Caco-2 (cell line): ENCODE results near the gene BARHL1. TPM values are rescaled to one million over a fixed set of nuclear protein-coding genes. Genes with fewer than 3 reads are reported as not detected.

ENCODE experiments used
- BruUV-seq: library from RNA; stranded (reverse); fragments of 400-500 nt; replicated peaks from 2 replicates; lab custom pipeline; 2021; lab: Mats Ljungman, UMichigan
- CTCF ChIA-PET: fragments of 300-600 bp; sonication (Branson Sonifier 250); formaldehyde crosslinking; loops from one replicate; lab custom pipeline; 2022; ENCODE audit warnings: antibody characterized with exemption; lab: Charles Lee
- POLR2A ChIA-PET: fragments of 300-600 bp; sonication (Branson Sonifier 250); formaldehyde crosslinking; loops from one replicate; lab custom pipeline; 2022; ENCODE audit warnings: antibody characterized with exemption; lab: Charles Lee
- DNase-seq, 2 experiments: peaks; one replicate each; pipeline versions ENCODE4 v3.0.0 to v3.0.0-alpha.2; 2020 to 2022
- H3K27me3 ChIP-seq: replicated peaks from 2 replicates; pipeline ENCODE4 v1.6.0; 2011; ENCODE audit warnings: low read length; ENCODE audit not compliant: control insufficient read depth, insufficient read depth
- H3K36me3 ChIP-seq: 2 replicates; pipeline ENCODE4 v1.5.1; 2011; ENCODE audit warnings: low read length; ENCODE audit not compliant: control insufficient read depth, insufficient read depth
- H3K4me1 ChIP-seq: fragments of 250-450 bp; sonication (Bioruptor Pico); 2 replicates; pipeline ENCODE4 v1.5.1; 2020; ENCODE audit warnings: mild to moderate bottlenecking
- H3K4me3 ChIP-seq: 2 replicates; pipeline ENCODE4 v1.5.1; 2011; ENCODE audit warnings: low read depth, mild to moderate bottlenecking, control low read depth, low read length
- H3K9me3 ChIP-seq: fragments of 250-450 bp; sonication (Bioruptor Pico); 2 replicates; pipeline ENCODE4 v1.5.1; 2020; ENCODE audit warnings: mild to moderate bottlenecking, moderate library complexity
- H3K27ac Mint-ChIP-seq: one replicate; pipeline ENCODE4 v1.8.0; 2022; ENCODE audit warnings: mixed read lengths; ENCODE audit not compliant: unreplicated experiment
- H3K27me3 Mint-ChIP-seq: one replicate; pipeline ENCODE4 v1.8.0; 2022; ENCODE audit warnings: mixed read lengths; ENCODE audit not compliant: insufficient read depth, unreplicated experiment
- H3K36me3 Mint-ChIP-seq: one replicate; pipeline ENCODE4 v1.8.0; 2022; ENCODE audit warnings: mild to moderate bottlenecking, mixed read lengths; ENCODE audit not compliant: insufficient read depth, unreplicated experiment
- H3K4me1 Mint-ChIP-seq: one replicate; pipeline ENCODE4 v1.8.0; 2022; ENCODE audit warnings: low read depth, mixed read lengths; ENCODE audit not compliant: unreplicated experiment
- H3K4me3 Mint-ChIP-seq: one replicate; pipeline ENCODE4 v1.8.0; 2022; ENCODE audit warnings: mild to moderate bottlenecking, moderate library complexity, mixed read lengths; ENCODE audit not compliant: unreplicated experiment
- H3K9me3 Mint-ChIP-seq: one replicate; pipeline ENCODE4 v1.8.0; 2022; ENCODE audit warnings: mixed read lengths; ENCODE audit not compliant: unreplicated experiment
- CTCF ChIP-seq, 2 experiments: fragments of 200-600 bp in 1 of 2; IDR thresholded peaks; 1 replicate in 1 of 2; 2 replicates in 1 of 2; pipeline versions ENCODE4 v1.5.1 to v1.8.0; 2011 to 2022; ENCODE audit warnings: antibody characterized with exemption in 1 of 2, control low read depth in 1 of 2, inconsistent platforms in 1 of 2, low read depth in 1 of 2, low read length in 1 of 2, mild to moderate bottlenecking in 1 of 2, moderate library complexity in 1 of 2; ENCODE audit not compliant: insufficient read depth in 1 of 2, severe bottlenecking in 1 of 2, unreplicated experiment in 1 of 2
- intact Hi-C: fragments of 100-400 bp; cut with micrococcal nuclease; formaldehyde crosslinking; loops from one replicate; pipeline ENCODE4 v1.10.0; 2022; ENCODE audit not compliant: unreplicated experiment
- total RNA-seq: library from RNA; stranded (reverse); gene quantifications from 2 replicates; pipeline ENCODE4 v1.2.3, GENCODE V29; 2022

Gene BARHL1
- total RNA-seq, 1 experiment from 2014 or later: not detected

GRCh38 chr9:132547052-132547431 is 35.4 kb upstream of the BARHL1 start:
- Mint-ChIP-seq H3K27ac (no peak overlapping the region), H3K27me3 (peaks cover 3% of the 10 kb centered on the region), H3K4me3 (no peak overlapping the region), H3K36me3 (no peaks in the 10 kb centered on the region), H3K9me3 (no peaks in the 10 kb centered on the region), H3K4me1 (no peaks in the 10 kb centered on the region)
- intact Hi-C loops: no loop called here
- no peak for DNase-seq
- Histone ChIP-seq H3K4me3 (no peak overlapping the region), H3K27me3 (no peaks in the 10 kb centered on the region), H3K36me3 (no peaks in the 10 kb centered on the region), H3K9me3 (no peaks in the 10 kb centered on the region), H3K4me1 (no peaks in the 10 kb centered on the region)
- TF ChIP-seq CTCF (IDR thresholded peaks at IDR 0.05; ENCODE audit: insufficient read depth in 1 of 2, low read depth in 1 of 2, low read length in 1 of 2, severe bottlenecking in 1 of 2, unreplicated experiment in 1 of 2): no peak
- ChIA-PET CTCF (no interaction called here), POLR2A (no interaction called here)
- BruUV-seq: no TSS peak

- no peaks in the 10 kb centered on the region for H3K4me1 Mint-ChIP-seq
- CTCF ChIA-PET: no interaction called here
- no TSS peak for BruUV-seq
- no peak for DNase-seq
- H3K27me3 Mint-ChIP-seq: peaks cover 3% of the 10 kb centered on the region
- H3K36me3 Mint-ChIP-seq: no peaks in the 10 kb centered on the region
- TF ChIP-seq CTCF (IDR thresholded peaks at IDR 0.05; ENCODE audit: insufficient read depth in 1 of 2, low read depth in 1 of 2, low read length in 1 of 2, severe bottlenecking in 1 of 2, unreplicated experiment in 1 of 2): no peak
- no peaks in the 10 kb centered on the region for H3K4me1 ChIP-seq
- no peak overlapping the region for H3K4me3 ChIP-seq
- intact Hi-C loops: no loop called here
- no peaks in the 10 kb centered on the region for H3K9me3 ChIP-seq
- no peak overlapping the region for H3K4me3 Mint-ChIP-seq
- no peaks in the 10 kb centered on the region for H3K36me3 ChIP-seq
- H3K9me3 Mint-ChIP-seq: no peaks in the 10 kb centered on the region
- H3K27ac Mint-ChIP-seq: no peak overlapping the region
- no peaks in the 10 kb centered on the region for H3K27me3 ChIP-seq
- POLR2A ChIA-PET: no interaction called here
These were observed 35.0 kb upstream of the BARHL1 start for GRCh38 chr9:132547436-132547835.

- DNase-seq: no peak
- CTCF ChIA-PET: no interaction called here
- BruUV-seq: no TSS peak
These were observed 34.3 kb upstream of the BARHL1 start for GRCh38 chr9:132547976-132548730.

More at GRCh38 chr9:132547976-132548730, 34.3 kb upstream of the BARHL1 start:
- Histone ChIP-seq H3K9me3 (no peaks in the 10 kb centered on the region), H3K4me3 (no peak overlapping the region), H3K36me3 (no peaks in the 10 kb centered on the region), H3K27me3 (no peaks in the 10 kb centered on the region), H3K4me1 (no peaks in the 10 kb centered on the region)
- no peaks in the 10 kb centered on the region for H3K4me1 Mint-ChIP-seq
- H3K36me3 Mint-ChIP-seq: no peaks in the 10 kb centered on the region
- H3K27ac Mint-ChIP-seq: no peak overlapping the region
- no peak overlapping the region for H3K4me3 Mint-ChIP-seq
- POLR2A ChIA-PET: no interaction called here
- H3K9me3 Mint-ChIP-seq: no peaks in the 10 kb centered on the region
- intact Hi-C loops: no loop called here
- TF ChIP-seq CTCF (IDR thresholded peaks at IDR 0.05; ENCODE audit: insufficient read depth in 1 of 2, low read depth in 1 of 2, low read length in 1 of 2, severe bottlenecking in 1 of 2, unreplicated experiment in 1 of 2): no peak
- peaks cover 3% of the 10 kb centered on the region for H3K27me3 Mint-ChIP-seq
